K562 (cell line): Measurements from ENCODE around the gene KRTAP10-4.

Source experiments
- HDAC2 ChIP-seq: fragments of 450-650 bp; IDR thresholded peaks from 2 replicates; pipeline ENCODE4 v1.6.1; 2016; ENCODE audit warnings: mild to moderate bottlenecking
- HMG20B ChIP-seq: fragments of 250-450 bp; sonication (Bioruptor Pico); IDR thresholded peaks from 2 replicates; pipeline ENCODE4 v1.5.0; 2021; ENCODE audit warnings: mild to moderate bottlenecking
- IFI16 ChIP-seq: fragments of 250-450 bp; sonication (Bioruptor Pico); IDR thresholded peaks from 2 replicates; pipeline ENCODE4 v2.1.2; 2022; ENCODE audit warnings: mild to moderate bottlenecking, inconsistent platforms
- NFATC3 ChIP-seq: fragments of 450-650 bp; IDR thresholded peaks from 2 replicates; pipeline ENCODE4 v1.6.1; 2017; ENCODE audit warnings: mild to moderate bottlenecking
- POLR2AphosphoS5 ChIP-seq: IDR thresholded peaks from 2 replicates; pipeline ENCODE4 v1.6.1; 2011; ENCODE audit warnings: mild to moderate bottlenecking, low read depth, low read length, moderate library complexity; ENCODE audit not compliant: control insufficient read depth, insufficient read depth
- POU5F1 ChIP-seq: fragments of 150-350 bp; IDR thresholded peaks from 2 replicates; pipeline ENCODE4 v1.6.1; 2014; ENCODE audit warnings: borderline replicate concordance, low read length, low read depth, mild to moderate bottlenecking; ENCODE audit not compliant: partially characterized antibody
- RFX5 ChIP-seq: IDR thresholded peaks from 2 replicates; pipeline ENCODE4 v1.6.1; 2011; ENCODE audit warnings: low read depth, mild to moderate bottlenecking, improper control_type of control experiment, low read length
- ZNF311 ChIP-seq: fragments of 250-450 bp; sonication (Bioruptor Pico); IDR thresholded peaks from 2 replicates; pipeline ENCODE4 v1.4.0; 2020; ENCODE audit warnings: mild to moderate bottlenecking, moderate library complexity
- TF ChIP-seq, protein P1 (sequence below): fragments of 450-650 bp; IDR thresholded peaks from 2 replicates; pipeline ENCODE4 v1.6.1; 2017; ENCODE audit warnings: antibody characterized with exemption, mild to moderate bottlenecking
- TF ChIP-seq, protein P2 (sequence below): fragments of 250-450 bp; sonication (Bioruptor Pico); IDR thresholded peaks from 2 replicates; pipeline ENCODE4 v1.8.0; 2021; ENCODE audit warnings: moderate library complexity, mild to moderate bottlenecking, inconsistent platforms
- TF ChIP-seq, protein P3 (sequence below): sonication (generic); formaldehyde crosslinking; IDR thresholded peaks from 2 replicates; pipeline ENCODE4 v1.8.0; 2022; ENCODE audit warnings: missing genetic modification reagents, mild to moderate bottlenecking, borderline replicate concordance
- TF ChIP-seq, protein P4 (sequence below), 3 experiments: IDR thresholded peaks in 2 of 3; conservative IDR thresholded peaks in 1 of 3; 2 replicates each; pipeline ENCODE4 v1.5.1; 2011 to 2012; ENCODE audit warnings: low read length in 3 of 3, mild to moderate bottlenecking in 3 of 3, control low read depth in 2 of 3, improper control_type of control experiment in 1 of 3, inconsistent platforms in 1 of 3, low read depth in 1 of 3, mixed read lengths in 1 of 3, moderate library complexity in 1 of 3; ENCODE audit not compliant: insufficient read depth in 2 of 3

DNA sequence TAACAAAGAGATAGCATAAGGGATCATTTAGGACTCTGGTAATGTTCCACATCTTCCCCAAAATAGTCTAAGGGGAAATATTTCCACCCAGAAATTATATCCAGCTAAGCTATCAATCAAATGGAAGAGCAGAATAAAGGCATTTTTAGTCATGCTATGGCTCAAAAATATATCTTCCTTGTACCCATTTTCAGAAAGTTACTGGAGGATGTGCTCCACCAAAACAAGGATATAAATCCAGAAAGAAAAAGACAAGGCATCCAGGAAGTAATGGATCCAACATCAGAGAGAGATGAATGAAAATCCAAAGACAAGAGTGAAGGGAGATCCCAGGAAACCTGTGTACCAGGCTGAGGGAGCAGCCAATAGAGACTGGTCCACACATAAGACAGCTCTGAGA, 35.7 kb downstream of the KRTAP10-4 start:
- TF ChIP-seq NFATC3, result no peak
- TF ChIP-seq, protein P1, sequence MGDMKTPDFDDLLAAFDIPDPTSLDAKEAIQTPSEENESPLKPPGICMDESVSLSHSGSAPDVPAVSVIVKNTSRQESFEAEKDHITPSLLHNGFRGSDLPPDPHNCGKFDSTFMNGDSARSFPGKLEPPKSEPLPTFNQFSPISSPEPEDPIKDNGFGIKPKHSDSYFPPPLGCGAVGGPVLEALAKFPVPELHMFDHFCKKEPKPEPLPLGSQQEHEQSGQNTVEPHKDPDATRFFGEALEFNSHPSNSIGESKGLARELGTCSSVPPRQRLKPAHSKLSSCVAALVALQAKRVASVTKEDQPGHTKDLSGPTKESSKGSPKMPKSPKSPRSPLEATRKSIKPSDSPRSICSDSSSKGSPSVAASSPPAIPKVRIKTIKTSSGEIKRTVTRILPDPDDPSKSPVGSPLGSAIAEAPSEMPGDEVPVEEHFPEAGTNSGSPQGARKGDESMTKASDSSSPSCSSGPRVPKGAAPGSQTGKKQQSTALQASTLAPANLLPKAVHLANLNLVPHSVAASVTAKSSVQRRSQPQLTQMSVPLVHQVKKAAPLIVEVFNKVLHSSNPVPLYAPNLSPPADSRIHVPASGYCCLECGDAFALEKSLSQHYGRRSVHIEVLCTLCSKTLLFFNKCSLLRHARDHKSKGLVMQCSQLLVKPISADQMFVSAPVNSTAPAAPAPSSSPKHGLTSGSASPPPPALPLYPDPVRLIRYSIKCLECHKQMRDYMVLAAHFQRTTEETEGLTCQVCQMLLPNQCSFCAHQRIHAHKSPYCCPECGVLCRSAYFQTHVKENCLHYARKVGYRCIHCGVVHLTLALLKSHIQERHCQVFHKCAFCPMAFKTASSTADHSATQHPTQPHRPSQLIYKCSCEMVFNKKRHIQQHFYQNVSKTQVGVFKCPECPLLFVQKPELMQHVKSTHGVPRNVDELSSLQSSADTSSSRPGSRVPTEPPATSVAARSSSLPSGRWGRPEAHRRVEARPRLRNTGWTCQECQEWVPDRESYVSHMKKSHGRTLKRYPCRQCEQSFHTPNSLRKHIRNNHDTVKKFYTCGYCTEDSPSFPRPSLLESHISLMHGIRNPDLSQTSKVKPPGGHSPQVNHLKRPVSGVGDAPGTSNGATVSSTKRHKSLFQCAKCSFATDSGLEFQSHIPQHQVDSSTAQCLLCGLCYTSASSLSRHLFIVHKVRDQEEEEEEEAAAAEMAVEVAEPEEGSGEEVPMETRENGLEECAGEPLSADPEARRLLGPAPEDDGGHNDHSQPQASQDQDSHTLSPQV, result no peak
- no peak for TF ChIP-seq ZNF311 (CRISPR knock-in tag)
- TF ChIP-seq IFI16, result no peak
- TF ChIP-seq, protein P2, sequence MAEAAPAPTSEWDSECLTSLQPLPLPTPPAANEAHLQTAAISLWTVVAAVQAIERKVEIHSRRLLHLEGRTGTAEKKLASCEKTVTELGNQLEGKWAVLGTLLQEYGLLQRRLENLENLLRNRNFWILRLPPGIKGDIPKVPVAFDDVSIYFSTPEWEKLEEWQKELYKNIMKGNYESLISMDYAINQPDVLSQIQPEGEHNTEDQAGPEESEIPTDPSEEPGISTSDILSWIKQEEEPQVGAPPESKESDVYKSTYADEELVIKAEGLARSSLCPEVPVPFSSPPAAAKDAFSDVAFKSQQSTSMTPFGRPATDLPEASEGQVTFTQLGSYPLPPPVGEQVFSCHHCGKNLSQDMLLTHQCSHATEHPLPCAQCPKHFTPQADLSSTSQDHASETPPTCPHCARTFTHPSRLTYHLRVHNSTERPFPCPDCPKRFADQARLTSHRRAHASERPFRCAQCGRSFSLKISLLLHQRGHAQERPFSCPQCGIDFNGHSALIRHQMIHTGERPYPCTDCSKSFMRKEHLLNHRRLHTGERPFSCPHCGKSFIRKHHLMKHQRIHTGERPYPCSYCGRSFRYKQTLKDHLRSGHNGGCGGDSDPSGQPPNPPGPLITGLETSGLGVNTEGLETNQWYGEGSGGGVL (CRISPR knock-in tag), result no peak
- no peak for TF ChIP-seq POLR2AphosphoS5
- no peak for TF ChIP-seq POU5F1
- TF ChIP-seq HDAC2, result no peak
- no peak for TF ChIP-seq RFX5
- TF ChIP-seq, protein P3, sequence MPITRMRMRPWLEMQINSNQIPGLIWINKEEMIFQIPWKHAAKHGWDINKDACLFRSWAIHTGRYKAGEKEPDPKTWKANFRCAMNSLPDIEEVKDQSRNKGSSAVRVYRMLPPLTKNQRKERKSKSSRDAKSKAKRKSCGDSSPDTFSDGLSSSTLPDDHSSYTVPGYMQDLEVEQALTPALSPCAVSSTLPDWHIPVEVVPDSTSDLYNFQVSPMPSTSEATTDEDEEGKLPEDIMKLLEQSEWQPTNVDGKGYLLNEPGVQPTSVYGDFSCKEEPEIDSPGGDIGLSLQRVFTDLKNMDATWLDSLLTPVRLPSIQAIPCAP (CRISPR knock-in tag), result no peak
- TF ChIP-seq HMG20B (CRISPR knock-in tag), result no peak
- TF ChIP-seq, protein P4, sequence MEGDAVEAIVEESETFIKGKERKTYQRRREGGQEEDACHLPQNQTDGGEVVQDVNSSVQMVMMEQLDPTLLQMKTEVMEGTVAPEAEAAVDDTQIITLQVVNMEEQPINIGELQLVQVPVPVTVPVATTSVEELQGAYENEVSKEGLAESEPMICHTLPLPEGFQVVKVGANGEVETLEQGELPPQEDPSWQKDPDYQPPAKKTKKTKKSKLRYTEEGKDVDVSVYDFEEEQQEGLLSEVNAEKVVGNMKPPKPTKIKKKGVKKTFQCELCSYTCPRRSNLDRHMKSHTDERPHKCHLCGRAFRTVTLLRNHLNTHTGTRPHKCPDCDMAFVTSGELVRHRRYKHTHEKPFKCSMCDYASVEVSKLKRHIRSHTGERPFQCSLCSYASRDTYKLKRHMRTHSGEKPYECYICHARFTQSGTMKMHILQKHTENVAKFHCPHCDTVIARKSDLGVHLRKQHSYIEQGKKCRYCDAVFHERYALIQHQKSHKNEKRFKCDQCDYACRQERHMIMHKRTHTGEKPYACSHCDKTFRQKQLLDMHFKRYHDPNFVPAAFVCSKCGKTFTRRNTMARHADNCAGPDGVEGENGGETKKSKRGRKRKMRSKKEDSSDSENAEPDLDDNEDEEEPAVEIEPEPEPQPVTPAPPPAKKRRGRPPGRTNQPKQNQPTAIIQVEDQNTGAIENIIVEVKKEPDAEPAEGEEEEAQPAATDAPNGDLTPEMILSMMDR (IDR thresholded peaks at IDR 0.05 in 2 of 3, conservative IDR thresholded peaks at IDR 0.05 in 1 of 3; ENCODE audit: insufficient read depth in 2 of 3, low read depth in 1 of 3, low read length in 3 of 3), result no peak
